ENCODE measurements around the gene NFATC2IP.
A peak's percentile ranks its signal among the peaks of the same experiment; 100 is the strongest.

Gene NFATC2IP

DNA sequence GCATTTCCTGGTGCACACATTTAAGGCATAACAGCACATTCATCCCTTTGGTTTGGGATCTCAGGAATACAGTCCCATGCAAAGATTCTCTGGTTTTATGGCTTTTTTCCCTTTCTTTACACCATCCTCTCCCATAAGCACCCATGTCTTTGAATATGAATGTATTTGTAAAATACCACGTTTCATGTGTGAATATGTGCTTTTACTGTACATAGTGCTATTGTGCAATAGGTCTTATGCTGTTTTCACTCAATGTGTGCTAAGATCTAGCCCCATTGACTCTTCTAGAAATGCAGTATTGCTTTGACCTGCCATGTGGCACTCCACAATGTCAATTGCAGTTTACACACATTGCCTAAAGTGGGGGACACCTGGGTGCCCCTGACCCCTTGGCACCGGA, 13.8 kb downstream of the NFATC2IP start:
- TF ChIP-seq, protein P1, sequence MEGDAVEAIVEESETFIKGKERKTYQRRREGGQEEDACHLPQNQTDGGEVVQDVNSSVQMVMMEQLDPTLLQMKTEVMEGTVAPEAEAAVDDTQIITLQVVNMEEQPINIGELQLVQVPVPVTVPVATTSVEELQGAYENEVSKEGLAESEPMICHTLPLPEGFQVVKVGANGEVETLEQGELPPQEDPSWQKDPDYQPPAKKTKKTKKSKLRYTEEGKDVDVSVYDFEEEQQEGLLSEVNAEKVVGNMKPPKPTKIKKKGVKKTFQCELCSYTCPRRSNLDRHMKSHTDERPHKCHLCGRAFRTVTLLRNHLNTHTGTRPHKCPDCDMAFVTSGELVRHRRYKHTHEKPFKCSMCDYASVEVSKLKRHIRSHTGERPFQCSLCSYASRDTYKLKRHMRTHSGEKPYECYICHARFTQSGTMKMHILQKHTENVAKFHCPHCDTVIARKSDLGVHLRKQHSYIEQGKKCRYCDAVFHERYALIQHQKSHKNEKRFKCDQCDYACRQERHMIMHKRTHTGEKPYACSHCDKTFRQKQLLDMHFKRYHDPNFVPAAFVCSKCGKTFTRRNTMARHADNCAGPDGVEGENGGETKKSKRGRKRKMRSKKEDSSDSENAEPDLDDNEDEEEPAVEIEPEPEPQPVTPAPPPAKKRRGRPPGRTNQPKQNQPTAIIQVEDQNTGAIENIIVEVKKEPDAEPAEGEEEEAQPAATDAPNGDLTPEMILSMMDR (IDR thresholded peaks at IDR 0.05): no peak

DNA sequence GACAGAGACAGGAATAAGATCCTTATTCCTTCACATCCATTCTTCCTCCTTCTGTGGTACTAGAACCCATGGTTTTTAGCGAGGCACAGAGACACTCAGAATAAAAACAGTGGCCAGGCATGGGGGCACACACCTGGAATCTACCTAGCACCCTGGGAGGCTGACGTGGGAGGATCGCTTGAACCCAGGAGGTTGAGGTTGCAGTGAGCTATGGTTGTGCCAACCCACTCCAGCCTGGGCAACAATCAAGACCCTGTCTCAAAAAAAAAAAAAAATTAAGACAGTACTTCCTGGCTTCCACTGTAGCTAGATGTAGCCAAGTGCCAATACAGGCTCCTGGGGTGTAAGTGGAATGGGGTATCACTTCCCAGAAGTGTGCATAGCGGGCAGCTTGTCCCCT, 16.4 kb downstream of the NFATC2IP start:
- TF ChIP-seq, protein P1 (IDR thresholded peaks at IDR 0.05): no peak

DNA sequence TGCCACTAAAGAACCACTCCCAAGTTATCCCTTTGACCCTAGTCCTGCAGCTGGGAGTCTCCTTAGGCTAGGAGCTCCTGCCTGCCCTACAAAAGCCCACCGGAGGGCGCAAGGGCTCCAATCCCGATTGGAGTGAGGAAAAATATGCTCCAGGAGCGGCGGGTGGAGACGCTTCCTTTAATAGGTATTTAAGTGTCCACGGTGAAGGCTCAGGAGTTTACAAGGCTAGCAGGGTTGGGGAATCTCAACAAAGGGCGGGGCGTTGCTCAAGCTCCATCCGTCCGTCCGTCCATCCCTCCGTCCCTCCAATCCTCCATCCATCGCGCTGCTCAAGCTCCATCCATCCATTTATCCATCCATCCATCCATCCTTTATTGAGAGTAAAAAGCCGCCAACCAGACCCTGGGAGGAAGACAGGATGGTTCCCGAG, 23.3 kb downstream of the NFATC2IP start:
- TF ChIP-seq, protein P1 (IDR thresholded peaks at IDR 0.05): peak; percentile 50

DNA sequence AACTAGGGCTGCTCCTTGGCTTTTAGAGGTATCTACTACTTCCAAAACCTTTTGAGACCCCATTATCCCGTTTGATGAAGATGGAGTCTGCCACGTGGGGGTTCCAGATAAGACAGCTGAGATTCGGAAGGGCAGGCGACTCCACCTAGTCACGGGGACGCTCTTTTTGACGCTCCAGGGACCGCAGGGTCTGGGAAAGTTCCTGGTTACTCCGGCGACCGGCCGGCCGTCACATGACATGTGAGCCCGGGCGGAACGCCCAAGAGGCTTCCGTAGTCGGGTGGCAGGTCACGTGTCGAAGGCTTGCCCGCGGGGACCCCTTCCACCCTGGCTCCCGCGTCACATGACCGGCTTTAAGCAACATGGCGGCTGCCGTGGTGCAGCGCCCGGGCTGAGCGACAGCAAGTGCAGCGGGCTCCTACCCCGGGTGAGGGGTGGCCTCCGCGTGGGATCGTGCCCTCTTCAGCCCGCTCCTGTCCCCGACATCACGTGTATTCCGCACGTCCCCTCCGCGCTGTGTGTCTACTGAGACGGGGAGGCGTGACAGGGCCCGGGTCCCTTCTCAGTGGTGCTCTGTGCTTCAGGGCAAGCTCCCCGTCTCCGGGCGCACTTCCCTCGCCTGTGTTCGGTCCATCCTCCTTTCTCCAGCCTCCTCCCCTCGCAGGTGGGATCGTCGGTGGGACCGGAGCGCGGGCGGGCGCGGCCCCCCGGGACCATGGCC, 23.9 kb downstream of the NFATC2IP start, which contains the start of gene SPNS1:
Gene SPNS1, plus strand, starts transcription at position 342 of the 721 bp plus-strand sequence. Its CDS starts 374 bp downstream, at position 716.
- TF ChIP-seq, protein P1 (IDR thresholded peaks at IDR 0.05): no peak

DNA sequence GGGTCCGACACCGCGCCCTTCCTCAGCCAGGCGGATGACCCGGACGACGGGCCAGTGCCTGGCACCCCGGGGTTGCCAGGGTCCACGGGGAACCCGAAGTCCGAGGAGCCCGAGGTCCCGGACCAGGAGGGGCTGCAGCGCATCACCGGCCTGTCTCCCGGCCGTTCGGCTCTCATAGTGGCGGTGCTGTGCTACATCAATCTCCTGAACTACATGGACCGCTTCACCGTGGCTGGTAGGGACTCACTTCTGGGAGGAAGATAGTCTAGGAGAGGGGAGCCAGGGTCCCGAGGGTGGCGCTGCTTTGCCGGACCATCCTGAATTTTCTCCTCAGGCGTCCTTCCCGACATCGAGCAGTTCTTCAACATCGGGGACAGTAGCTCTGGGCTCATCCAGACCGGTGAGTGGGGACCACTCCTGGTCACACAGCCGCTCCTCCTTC, 24.4 kb downstream of the NFATC2IP start:
- TF ChIP-seq, protein P1 (IDR thresholded peaks at IDR 0.05): no peak

DNA sequence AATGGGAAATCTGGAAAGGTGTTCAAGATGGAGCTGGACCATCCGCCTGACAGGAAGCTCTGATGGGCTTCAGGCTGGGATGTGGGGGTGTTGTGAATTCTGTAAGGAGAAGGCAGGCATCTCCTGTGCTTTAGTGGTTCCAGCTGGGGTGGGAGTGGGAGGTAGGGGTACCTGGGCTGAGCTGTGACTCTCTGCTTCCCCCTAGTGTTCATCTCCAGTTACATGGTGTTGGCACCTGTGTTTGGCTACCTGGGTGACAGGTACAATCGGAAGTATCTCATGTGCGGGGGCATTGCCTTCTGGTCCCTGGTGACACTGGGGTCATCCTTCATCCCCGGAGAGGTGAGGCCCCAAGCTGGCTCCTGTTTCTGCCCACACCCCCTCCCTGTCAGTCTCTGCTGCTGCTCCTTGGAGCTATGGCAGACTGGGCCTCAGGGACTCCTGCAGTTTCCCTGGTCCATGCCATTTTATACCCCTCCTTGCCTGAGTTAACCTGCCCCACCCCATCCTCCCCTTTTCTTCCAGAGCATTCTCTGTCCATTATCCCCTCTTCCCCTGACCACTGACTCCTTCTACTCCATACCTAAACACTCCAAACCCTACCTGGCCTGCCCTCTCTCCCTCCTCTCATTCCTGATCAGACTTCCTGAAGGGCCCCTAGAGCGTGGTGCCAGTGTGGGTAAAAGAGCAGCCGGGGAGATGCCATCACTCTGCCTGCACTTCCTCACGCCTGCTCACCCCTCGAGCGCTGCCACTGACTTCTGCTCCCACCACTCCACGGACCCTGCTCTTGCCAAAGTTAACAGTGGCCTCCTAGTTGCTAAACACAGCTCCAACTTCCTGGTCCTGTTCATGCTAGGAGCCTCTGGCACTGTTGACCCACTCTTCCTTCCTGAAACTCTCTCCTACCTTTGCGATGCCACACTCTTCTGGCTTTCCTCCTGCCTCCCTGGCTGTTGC, 27.2 kb downstream of the NFATC2IP start:
- TF ChIP-seq, protein P1 (IDR thresholded peaks at IDR 0.05): peak; percentile 77

DNA sequence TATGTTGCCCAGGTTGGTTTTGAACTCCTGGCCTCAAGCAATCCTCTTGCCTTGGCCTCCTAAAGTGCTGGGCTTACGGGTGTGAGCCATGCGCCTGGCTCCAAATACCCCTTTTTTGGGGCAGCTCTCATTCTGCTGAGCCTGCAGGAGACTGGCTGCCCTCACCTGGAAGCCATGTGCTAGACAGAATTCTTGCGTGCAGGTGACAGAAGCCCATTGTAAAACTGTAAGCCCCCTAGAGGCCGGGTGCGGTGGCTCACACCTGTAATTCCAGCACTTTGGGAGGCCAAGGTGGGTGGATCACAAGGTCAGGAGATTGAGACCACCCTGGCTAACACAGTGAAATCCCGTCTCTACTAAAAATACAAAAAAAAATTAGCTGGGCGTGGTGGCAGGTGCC, 29.6 kb downstream of the NFATC2IP start:
- TF ChIP-seq, protein P1 (IDR thresholded peaks at IDR 0.05): 0 out of 2 replicates have a peak, but pooled peaks have one; percentile 14

Measured in LNCAP (cell line).